ENCODE results near the gene PRKN.

PRKN gene

DNA sequence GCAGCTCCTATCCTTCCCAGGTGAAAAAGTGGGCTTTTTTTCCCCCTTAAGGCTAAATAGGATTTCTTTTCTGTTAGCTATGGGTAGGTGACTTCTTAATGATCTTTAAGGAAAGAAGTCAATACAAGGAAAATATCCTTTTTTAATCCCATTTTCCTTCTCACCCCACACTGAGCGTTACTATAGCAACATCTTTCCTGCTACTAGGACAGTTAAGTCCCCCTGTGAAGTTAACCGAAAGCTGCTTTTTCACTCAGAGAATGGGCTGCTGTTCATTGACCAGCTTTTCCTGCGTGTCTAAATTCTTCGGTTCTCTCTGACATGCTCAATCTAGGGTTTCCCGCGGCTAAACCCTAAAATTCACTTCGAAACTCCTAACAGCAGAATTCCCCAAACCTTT is 1280.6 kb downstream of the PRKN start:
- no peak for DNase-seq

DNA sequence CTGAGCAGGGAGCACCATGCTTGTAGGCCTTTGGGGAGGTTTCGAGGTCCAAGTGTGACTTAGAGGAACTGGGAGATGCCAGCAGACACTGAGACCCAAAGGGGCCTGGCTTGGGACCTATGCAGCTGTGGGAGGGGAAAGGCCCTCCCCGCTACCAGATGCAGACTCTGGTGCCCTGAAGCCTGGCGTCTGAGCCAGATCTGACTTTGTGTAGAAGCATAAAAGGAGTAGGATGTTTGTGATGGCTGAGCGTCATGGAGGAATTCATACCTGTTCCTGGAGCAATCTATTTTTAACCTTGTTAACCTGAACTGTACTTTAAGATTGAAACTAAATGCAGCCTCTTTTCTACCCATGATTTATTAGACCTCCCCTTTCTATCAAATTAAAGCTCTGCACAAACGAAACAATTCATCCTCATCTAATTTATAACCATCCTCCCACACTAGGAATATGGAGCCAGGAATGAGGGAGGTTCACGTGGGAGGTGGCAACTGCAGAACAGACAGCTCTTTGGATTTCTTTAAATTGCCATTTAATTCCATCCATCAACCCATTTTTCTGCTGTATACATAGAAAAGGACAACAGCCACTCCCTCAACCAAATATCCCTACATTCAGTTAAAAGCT is 1281.2 kb downstream of the PRKN start:
- DNase-seq = no peak

DNA sequence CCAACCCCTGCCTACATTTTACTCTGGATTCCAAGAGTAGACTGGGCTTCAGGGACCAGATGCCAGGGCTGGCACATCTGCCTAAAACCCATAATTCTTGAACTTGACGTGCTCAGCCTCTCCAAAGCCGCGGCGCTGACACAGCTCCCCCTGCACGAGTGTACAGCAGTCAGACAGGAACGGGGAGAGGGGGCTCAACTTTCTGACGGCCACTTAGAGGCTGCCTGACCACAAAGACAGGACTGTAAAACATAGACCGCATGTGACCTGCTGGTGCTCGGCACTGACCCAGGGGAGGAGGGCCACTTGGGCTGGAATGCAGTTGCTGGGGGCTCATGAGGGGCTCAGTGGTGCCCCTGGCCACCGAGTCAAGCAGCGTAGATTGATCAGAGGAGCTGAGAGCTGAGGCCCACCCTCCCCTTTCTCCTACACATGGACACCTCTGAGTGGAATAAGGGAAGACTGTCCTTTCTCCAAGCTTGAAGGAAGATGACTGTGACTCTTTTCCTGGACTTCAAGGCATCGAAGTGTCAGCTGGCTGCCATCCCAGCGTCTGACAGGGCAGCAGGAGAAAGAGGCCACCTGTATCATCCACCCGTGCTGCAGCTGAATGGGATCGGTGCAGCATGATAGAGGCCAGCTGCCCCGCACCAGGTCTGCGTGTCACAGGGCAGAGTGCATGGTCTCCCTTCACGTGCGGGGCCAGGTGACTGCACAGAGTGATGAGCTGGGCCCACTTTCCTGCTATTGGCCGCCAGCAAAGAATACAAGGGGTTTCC is 1282.4 kb downstream of the PRKN start:
- no peak for DNase-seq

DNA sequence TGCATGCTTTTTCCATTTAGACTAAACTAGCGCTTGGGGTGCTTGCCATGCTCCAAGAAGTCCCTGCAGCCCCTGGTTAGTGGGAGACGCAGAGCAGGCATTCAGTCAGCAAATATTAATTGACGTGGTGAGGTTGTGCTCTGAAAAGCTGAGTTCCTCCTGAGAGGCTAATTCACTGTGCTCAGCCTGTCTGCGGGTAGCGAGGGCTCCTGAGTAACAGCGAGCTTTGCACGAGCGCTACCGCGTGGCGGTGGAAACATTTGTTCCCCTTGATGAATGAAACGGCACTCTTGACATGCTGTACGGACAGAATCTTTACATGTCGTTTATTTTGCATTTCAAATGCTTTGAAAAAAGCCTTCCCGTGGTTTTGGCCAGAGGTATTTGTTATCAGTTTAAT is 1283.1 kb downstream of the PRKN start:
- DNase-seq = no peak

DNA sequence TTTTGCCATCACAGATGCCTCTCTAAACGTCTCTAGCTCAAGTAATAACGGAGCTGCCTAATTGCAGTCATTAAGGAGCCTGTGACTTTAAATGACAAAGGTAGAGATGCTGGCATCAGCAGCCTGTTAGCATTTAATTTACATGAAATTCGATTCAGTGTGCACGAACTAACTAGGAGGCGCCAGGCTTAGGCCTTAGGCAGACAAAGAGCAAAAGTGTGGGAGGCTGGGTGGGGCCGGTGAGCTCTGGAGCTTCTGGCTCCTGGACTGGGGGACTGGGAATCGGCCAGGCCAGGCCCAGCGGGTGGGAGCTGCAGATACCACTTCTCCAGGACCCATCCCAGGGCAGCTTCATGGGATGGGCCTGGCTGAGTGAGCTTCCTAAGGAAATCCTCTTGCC is 1283.7 kb downstream of the PRKN start:
- DNase-seq = no peak

DNA sequence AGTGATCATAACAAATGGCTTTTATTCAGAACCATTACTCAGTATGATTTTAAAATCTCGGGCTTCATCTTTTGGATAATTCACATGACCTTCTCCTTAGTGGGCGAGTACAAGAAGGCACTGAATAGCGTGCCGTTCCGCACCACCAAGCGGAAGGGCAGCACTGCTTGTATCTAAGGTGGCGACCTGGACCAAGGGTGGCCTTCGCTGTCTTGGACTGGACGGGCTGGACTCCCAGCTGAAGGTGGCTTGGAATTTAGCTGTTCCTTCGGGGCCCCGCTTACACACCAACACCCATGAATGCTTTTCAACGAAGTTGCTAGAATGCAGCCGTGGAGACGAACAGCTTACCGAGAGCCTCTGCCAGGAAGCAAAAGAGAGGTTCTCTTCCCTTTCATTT is 1285.1 kb downstream of the PRKN start:
- no peak for DNase-seq

DNA sequence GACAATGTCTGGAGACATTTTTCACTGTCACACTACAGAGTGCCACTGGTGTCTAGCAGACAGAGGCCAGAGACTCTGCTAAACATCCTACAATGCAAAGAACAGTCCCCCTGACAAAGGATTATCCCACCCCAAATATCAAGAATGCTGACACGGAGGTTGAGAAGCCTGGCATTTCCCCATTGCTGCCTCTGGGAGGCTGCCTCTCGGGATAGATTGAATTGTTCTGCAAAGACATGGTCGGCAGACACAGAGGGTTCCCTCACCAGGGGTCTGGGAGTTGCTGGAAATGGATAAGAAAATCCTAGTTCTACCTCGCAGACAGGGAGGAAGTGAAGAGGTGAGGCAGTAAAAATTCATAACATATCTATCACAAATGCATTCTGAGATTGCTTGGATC is 1287.3 kb downstream of the PRKN start:
- no peak for DNase-seq

DNA sequence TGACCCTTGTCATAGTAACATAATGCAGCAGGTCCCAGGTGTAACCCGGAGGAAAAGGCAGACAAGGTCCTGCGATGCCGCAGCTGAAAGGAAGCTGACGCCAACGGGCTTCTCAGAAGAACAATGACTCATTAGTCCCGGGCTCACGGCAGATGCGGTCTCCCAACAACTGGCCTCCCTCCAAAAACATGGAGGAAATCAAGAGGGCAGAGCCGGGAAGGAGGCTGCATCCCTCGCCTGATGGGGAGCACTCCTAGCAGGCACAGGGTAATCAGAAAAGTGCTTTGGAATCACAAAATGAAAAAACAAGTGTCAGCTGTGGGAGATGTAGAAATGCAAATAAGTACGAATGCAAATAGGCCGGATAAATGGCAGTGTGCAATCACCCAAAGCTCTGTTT is 1288.5 kb downstream of the PRKN start:
- no peak for DNase-seq

DNA sequence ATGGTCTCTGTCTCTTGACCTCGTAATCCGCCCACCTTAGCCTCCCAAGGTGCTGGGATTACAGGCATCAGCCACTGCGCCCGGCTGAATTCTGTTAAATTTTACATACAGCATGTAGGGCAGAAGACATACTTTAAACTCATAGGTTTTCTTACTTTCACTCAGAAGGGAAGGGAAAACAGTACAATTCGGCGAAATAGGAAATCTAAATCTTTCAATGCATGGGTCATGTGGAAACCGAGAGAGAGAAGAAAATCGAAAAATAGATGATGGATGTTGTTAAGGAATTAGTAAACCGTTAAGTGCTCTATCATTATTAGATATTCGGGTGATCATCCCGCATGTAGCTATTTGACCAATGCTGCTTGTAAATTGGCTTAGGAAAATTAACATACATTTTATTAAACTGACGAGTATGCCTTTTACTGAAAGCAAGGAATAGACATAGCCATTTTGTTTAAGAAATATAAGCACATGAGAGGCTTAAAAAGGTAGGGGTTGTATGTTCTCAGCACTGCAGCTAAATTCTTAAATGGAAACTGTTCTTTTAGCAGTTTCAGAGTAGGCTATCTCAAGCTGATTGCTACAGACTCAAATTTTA is 1289.0 kb downstream of the PRKN start:
- DNase-seq = no peak

DNA sequence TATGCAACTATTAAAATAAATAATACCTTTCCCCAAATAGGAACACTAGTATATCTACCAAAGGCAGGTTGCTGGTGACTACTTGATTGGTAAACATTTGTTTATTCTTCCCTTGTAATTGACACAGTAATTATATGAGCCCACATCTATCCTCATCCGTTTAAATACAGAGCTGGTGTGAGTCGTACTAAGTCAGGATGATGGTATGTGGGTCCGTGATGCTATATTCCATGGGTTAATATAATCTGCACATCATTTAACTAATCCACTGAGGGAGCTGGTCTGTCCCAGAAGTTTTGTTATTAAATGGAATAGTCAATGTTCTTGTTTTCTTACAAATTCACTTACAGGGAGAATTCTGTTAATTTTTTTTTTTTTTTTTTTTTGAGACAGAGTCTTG is 1289.7 kb downstream of the PRKN start:
- DNase-seq = no peak

DNA sequence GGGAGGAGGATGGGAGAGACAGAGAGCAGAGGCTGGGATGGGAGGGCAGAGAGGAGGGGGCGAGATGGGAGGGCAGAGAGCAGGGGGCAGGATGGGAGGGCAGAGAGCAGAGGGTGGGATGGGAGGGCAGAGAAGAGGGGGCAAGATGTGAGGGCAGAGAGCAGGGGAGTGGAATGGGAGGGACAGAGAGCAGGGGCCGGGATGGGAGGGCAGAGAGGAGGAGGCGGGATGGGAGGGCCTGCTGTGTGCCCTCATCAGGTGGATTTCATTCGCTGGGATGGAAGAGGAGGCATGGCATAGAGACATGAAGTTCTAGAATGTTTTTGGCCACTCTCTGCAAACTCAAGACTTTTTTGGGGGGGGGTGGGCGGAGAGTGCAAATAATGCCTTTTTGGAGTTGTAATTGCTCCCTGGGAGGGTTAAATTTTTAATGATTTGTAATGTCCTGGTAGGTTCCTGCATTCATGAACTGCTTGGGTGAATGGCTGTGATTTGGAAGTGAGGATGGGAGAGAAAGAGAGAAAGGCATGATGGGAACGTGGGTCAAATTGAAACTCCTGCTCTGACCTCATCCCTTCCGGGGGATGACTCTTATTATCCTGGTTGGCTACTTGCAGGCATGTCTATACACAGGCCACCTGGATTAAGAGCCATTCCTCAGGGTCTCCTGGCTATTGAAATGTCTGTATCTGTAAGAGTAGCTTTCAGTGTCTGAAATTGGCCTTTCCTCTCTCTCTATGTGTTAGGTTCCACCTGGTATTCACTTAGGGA is 1291.3 kb downstream of the PRKN start:
- DNase-seq = no peak

DNA sequence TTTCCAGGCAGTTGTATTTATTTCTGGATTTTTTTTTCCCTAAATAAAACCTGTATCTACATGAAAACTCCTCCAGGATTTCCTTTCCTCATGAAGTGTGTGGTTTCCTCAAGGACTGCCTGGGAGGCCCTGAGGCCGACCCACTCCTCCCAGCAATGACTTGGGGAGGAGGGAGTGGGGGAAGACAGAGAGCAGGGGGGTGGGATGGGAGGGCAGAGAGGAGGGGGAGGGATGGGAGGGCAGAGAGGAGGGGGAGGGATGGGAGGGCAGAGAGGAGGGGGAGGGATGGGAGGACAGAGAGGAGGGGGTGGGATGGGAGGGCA is 1291.9 kb downstream of the PRKN start:
- DNase-seq = no peak

DNA sequence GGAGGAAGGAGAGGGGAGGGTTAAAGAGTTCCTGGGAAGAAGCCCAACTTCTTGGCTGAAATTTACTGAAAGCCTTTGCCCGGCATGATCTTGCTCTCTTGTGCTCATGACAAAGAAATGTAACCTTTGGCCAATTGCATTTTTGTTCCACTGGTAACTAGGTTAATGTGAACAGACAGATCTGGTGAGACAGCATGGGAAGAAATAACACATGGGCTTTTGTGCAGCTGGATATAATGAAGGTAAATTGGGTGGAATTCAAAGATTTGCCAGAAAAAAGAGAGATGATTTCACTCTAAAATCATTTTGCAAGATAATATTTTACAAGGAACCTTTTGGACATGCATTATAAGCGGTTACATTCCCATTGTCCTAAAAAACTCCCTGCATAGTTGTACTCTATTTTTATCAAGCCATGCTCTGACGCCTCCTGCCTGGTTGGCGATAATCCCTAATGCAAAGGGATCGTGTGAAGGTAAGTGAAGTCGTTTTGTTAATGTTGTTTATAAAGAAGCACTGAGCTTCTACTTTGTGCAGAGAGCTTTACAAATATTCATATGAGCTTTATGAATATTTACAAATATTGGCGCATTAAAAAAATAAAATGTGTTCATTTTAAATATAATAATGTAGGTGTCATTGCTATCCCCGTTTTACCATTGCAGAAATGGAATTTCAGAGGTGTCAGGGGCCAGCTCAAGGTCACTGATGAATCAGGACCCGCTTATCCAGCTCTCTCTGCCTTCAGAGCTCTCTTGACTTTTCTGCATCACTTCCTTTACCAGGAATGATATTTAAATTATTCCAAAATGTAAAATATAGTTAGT is 1292.4 kb downstream of the PRKN start:
- no peak for DNase-seq

DNA sequence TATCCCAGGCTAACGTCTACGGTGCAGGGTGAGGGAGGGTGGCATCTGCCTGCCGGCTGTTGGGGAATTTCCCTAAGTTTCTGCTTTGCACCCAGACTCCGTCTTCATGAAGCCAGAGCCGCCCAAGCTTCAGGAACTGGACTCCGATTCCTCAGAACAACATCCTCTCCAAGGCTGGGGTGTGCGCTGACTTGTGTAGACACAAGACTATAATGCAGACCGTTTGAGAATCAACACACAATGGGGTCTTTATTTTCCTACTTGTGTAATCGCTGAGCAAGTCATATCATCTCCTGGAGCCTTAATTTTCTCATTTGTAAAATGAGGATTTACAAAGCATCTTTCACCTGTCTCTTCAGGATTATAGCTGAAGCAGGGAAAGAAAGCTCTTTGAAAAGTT is 1293.2 kb downstream of the PRKN start:
- no peak for DNase-seq

DNA sequence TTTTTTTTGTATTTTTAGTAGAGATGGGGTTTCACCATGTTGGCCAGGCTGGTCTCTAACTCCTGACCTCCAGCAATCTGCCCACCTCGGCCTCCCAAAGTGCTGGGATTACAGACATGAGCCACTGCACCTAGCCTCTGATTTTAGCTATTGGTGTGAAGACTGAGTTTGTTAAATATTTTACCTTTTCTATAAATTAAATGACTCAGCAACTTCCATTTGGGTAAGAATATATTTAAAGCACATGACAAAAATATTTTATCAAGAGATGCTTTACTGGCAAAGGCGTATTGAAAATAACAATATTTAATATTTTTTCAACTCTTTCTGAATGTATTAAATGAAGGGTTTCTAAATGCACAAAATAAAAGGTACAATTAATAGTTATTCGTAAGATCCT is 1295.0 kb downstream of the PRKN start:
- DNase-seq = no peak

DNA sequence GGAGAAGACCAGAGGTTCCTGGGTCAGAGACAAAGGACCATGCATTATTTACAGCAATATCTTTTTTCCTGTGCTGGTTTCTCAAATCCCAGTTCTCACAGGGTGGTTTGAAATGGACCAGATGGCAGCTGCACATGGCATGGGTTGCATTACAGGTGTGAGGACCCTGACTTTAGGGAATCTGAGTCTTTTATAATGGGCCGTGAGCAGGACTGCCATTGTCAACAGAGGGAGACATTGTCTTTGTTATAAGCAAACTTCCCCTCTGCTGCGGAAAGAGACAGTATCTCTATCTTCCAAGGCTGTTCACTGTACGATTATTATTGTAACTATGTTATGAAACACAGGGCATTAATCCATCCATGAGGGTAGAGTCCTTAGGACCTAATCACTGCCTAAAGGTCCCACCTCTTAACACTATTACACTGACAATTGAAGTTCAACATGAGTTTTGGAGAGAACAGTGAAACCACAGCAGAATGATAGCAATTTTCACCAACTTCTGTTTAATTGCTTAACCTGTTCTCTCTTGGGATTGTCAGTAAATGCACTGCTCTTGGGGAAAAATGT is 1297.6 kb downstream of the PRKN start:
- no peak for DNase-seq

DNA sequence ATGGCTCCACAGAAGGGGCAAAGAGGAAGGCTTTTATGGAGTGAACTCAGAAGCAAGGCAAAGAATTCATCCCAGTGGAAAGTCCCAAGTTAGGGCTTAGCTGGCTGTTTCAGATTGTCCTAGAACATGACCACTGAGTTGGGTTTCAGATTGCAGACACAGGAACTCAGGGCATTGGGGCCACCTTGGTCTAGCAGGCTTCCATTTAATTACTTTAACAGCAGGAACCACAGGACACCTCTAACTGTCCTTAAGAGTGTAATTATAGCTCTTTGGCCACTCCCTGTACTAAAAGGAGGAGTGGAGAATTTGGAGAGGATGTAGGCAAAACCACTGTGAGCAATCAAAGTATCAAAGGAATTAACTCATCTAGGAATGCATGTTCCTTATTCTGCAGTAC is 1303.1 kb downstream of the PRKN start:
- no peak for DNase-seq

DNA sequence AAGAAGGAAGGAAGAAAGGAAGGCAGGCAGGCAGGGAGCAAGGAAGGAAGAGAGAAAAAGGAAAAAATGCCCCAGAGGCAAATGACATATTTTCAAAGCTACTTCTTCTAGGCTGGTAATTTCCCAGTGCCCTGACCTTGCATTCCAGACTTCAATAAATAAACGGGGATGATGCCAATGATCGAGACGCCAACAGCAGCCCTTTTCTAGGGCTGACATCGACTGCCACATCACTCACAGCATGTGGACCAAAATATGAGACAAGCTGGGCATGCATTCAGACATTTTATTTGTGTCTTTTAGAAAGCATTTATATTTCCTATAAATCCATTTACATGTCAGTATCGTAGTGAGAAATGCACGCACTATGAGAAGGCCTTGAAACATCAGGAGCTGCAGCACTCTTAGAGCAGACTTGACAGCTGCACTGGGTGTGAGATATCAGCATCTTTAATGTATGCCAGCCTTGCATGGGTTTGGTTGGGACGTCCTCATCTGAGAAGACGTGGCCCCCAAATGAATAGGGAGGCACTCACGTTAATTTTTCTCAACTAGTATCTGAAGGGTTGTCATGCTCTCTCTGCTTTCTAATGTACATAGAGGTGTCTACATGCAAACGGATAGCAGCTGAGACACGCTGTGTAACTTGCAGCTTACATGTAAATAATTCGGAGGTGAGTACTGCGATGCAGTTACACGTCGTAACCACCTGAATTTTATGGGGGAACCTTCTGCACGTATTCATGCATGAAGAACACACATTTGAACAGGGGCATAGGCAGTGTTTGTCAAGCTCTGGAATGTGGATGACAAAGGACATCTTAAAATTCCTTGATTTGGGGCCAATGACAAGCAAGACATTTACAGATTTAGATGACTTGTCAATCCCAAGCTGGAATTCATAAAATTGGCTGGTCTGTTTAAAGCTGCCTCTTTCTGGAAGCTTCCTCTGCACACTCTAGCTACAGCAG is 1304.6 kb downstream of the PRKN start:
- no peak for DNase-seq

DNA sequence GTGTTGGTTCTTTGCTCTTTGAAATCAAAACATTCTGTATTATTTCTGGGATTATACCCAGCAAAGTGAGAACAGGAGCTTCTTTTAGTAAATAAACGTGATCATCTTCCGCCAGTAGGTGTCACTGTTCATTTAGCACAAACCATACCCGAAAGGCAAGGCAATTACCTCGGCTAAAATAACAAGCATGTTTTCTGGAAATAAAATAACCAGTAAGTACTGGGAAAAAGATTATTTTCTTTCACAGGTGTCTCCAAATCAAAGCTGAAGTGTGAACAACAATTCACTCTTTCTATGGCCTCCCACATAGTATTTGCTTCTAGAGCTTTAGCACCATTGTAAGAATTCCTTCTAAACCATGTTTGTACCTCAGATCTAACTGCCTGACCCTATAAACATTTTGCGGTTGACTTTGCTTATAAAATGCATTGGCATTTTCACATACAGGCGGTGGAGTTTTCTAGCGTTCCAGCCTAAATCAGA is 1309.1 kb downstream of the PRKN start:
- no peak for DNase-seq

DNA sequence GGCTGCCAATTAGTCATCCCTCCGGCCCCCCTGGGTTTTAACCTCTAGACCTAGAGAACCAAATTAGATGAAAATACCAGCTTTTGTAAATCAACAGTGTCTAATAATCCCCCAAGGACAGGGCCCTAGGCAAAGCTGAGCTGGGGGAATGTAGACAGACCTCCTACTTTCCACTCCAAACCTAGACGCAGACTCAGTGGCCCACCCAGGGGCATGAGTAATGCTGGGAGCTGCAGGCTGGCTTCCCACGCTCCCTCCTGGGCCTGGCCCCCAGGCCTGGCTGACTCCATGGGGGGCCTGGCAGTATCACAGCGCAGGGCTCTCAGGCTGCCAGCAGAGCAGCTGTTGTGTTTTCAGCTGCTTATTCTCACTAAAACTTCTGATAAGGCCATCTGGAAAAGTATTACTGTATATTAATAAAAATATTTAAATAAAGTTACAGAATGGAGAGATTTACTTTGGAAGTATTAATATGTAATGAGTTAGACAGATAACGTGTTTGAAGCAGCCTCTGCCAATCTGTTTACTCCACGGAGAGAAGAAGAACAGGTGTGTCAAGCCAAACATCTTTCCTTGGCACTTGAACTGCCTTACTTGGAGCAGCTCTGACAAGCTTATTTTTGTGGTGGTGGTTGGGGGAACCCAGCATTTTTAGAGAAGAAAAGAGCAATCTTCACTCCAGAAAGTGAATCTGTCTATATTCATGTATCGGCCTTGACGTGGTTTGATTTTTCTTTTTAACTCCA is 1309.7 kb downstream of the PRKN start:
- no peak for DNase-seq

All from DMS79 treated with DMSO at 0.1 percent for 48 hours (cell line).